B cell (primary cell): ENCODE results near the gene FIZ1. TPM values are rescaled to one million over a fixed set of nuclear protein-coding genes. Genes with fewer than 3 reads are reported as not detected.

Source experiments
- ATAC-seq: fragments of 200-7000 bp; cut with Tn5 transposase; one replicate; pipeline ENCODE4 v1.10.0; 2021; ENCODE audit warnings: low read depth, mild to moderate bottlenecking, moderate number of reproducible peaks, moderate library complexity
- CTCF ChIA-PET: fragments of 350-600 bp; sonication (Branson Sonifier 250); formaldehyde crosslinking; loops from one replicate; lab custom pipeline; 2021; ENCODE audit warnings: antibody characterized with exemption, inconsistent platforms; lab: Charles Lee
- POLR2A ChIA-PET: fragments of 350-600 bp; sonication (Branson Sonifier 250); formaldehyde crosslinking; loops from one replicate; lab custom pipeline; 2021; ENCODE audit warnings: antibody characterized with exemption; lab: Charles Lee
- DNase-seq: peaks from one replicate; pipeline ENCODE4 v3.0.0; 2013
- H2AFZ ChIP-seq: 2 replicates; pipeline ENCODE4 v1.6.1; 2012; ENCODE audit warnings: mild to moderate bottlenecking, low read depth, low read length; ENCODE audit not compliant: insufficient read depth, poor library complexity, severe bottlenecking
- H3K27ac ChIP-seq, 2 donors: 1 replicate in 1 of 2; 2 replicates in 1 of 2; pipeline ENCODE4 v1.5.1; 2012 to 2013; ENCODE audit warnings: low read length in 2 of 2, mild to moderate bottlenecking in 2 of 2, moderate library complexity in 1 of 2
- H3K27me3 ChIP-seq, 4 experiments: fragments of 200-600 bp in 1 of 4; sonication (generic) in 1 of 4; replicated peaks in 1 of 4; 1 replicate in 2 of 4; 2 replicates in 2 of 4; pipeline versions ENCODE4 v1.6.1 to v1.7.0; 2013 to 2016; ENCODE audit warnings: low read length in 3 of 4, mild to moderate bottlenecking in 2 of 4, mixed read lengths in 1 of 4, moderate library complexity in 1 of 4; ENCODE audit not compliant: insufficient read depth in 4 of 4, control insufficient read depth in 3 of 4; ENCODE audit errors: control extremely low read depth in 1 of 4
- H3K36me3 ChIP-seq, 2 experiments: replicated peaks in 1 of 2; 1 replicate in 1 of 2; 2 replicates in 1 of 2; pipeline versions ENCODE4 v1.6.1 to v1.7.1; 2013; ENCODE audit warnings: low read length in 1 of 2; ENCODE audit not compliant: insufficient read depth in 2 of 2, control insufficient read depth in 1 of 2; ENCODE audit errors: control extremely low read depth in 1 of 2, extremely low read depth in 1 of 2
- H3K4me1 ChIP-seq, 2 donors: fragments of 200-600 bp in 1 of 2; sonication (generic) in 1 of 2; 1 replicate in 1 of 2; 2 replicates in 1 of 2; pipeline versions ENCODE4 v1.5.1 to v1.6.1; 2013 to 2017; ENCODE audit warnings: low read length in 2 of 2; ENCODE audit not compliant: control insufficient read depth in 2 of 2, insufficient read depth in 2 of 2
- H3K4me2 ChIP-seq: replicated peaks from 2 replicates; pipeline ENCODE3; 2012; ENCODE audit warnings: mild to moderate bottlenecking, low read depth, low read length; ENCODE audit not compliant: poor library complexity, severe bottlenecking
- H3K4me3 ChIP-seq, 5 experiments: fragments of 200-600 bp in 1 of 5; sonication (generic) in 1 of 5; 1 replicate in 3 of 5; 2 replicates in 2 of 5; pipeline versions ENCODE4 v1.5.1 to v1.7.0; 2011 to 2016; ENCODE audit warnings: low read length in 4 of 5, mild to moderate bottlenecking in 4 of 5, low read depth in 2 of 5, control low read depth in 1 of 5, moderate library complexity in 1 of 5; ENCODE audit not compliant: insufficient read depth in 1 of 5; ENCODE audit errors: control extremely low read depth in 1 of 5, extremely low read depth in 1 of 5
- H3K79me2 ChIP-seq: fragments of 200-600 bp; sonication (generic); one replicate; pipeline ENCODE4 v1.6.0; 2016; ENCODE audit warnings: low read length; ENCODE audit not compliant: control insufficient read depth, insufficient read depth
- H3K9ac ChIP-seq: fragments of 200-600 bp; sonication (generic); 2 replicates; pipeline ENCODE4 v1.6.1; 2017; ENCODE audit warnings: mild to moderate bottlenecking, low read length, moderate library complexity
- H3K9me3 ChIP-seq, 3 donors: one replicate each; pipeline versions ENCODE4 v1.6.1 to v1.7.1; 2013; ENCODE audit warnings: low read length in 2 of 3; ENCODE audit not compliant: control insufficient read depth in 2 of 3, insufficient read depth in 1 of 3; ENCODE audit errors: control extremely low read depth in 1 of 3
- H4K20me1 ChIP-seq: 2 replicates; pipeline ENCODE4 v1.6.0; 2012; ENCODE audit warnings: mild to moderate bottlenecking, low read length; ENCODE audit not compliant: insufficient read depth, control insufficient read depth, poor library complexity, severe bottlenecking
- H3K27ac Mint-ChIP-seq: one replicate; pipeline ENCODE4 v1.8.0; 2021; ENCODE audit warnings: mixed read lengths
- H3K27me3 Mint-ChIP-seq: one replicate; pipeline ENCODE4 v1.8.0; 2021; ENCODE audit warnings: mixed read lengths
- H3K4me1 Mint-ChIP-seq: one replicate; pipeline ENCODE4 v1.8.0; 2021; ENCODE audit warnings: mixed read lengths
- H3K4me3 Mint-ChIP-seq: one replicate; pipeline ENCODE4 v1.8.0; 2021; ENCODE audit warnings: mixed read lengths
- H3K9me3 Mint-ChIP-seq: one replicate; pipeline ENCODE4 v1.8.0; 2022; ENCODE audit warnings: mixed read lengths; ENCODE audit not compliant: insufficient read depth
- CTCF ChIP-seq: fragments of 200-600 bp; IDR thresholded peaks from one replicate; pipeline ENCODE4 v1.8.0; 2022; ENCODE audit warnings: antibody characterized with exemption, mild to moderate bottlenecking
- EZH2 ChIP-seq: IDR thresholded peaks from 2 replicates; pipeline ENCODE4 v1.6.1; 2012; ENCODE audit warnings: borderline replicate concordance, low read depth, mild to moderate bottlenecking, moderate library complexity, low read length; ENCODE audit not compliant: insufficient read depth, poor library complexity, severe bottlenecking
- WGBS: methylation state at CpG from one replicate; pipeline ENCODE4 v1.1.5; 2013; ENCODE audit warnings: missing lambda C conversion rate; ENCODE audit not compliant: insufficient coverage; 5-methylcytosine and 5-hydroxymethylcytosine counted together
- intact Hi-C: fragments of 100-400 bp; cut with micrococcal nuclease; formaldehyde crosslinking; loops from one replicate; pipeline ENCODE4 v1.10.0; 2022
- polyA plus RNA-seq: library from polyadenylated mRNA; depleted of rRNA; stranded (reverse); fragments of >200 nt; gene quantifications from 2 replicates; pipeline ENCODE4 v1.2.3, GENCODE V29; 2012
- total RNA-seq, 2 donors: library from RNA; stranded (reverse); fragments of 120-200 nt in 1 of 2; gene quantifications; 1 replicate in 1 of 2; 2 replicates in 1 of 2; pipeline versions ENCODE4 v1.2.3 to v1.2.4, GENCODE V29; 2013 to 2022

The FIZ1 gene
- total and polyA plus RNA-seq, 2 donors (not counting 1 experiment from before 2014, with no cell fraction given): 8.0 to 26.4 TPM

- H3K9me3 ChIP-seq: no peaks in the 10 kb centered on the region
- peaks cover 14% of the 10 kb centered on the region for H4K20me1 ChIP-seq
- H3K4me3 ChIP-seq: no peak overlapping the region
- H3K4me2 ChIP-seq: no peak overlapping the region
- WGBS: 96% methylated on average over 2 of the region's 7 CpGs
- TF ChIP-seq EZH2: no peak
- TF ChIP-seq CTCF: no peak
- H3K4me1 ChIP-seq: peaks cover 0 to 1% of the 10 kb centered on the region in 2 donors
- H3K27ac ChIP-seq: no peak overlapping the region
- CTCF ChIA-PET: interaction anchor here (0.6 to 3.0 kb wide), 3 partner anchors 12 to 83 kb away, joined by 4 to 18 read pairs (median 6); no protein-coding TSS in a partner anchor
- intact Hi-C loops: no loop called here
- peaks cover 18% of the 10 kb centered on the region for H3K79me2 ChIP-seq
- no peaks in the 10 kb centered on the region for H3K27me3 Mint-ChIP-seq
- no peak overlapping the region for H3K9ac ChIP-seq
- no peak for ATAC-seq
- peaks cover 0 to 21% of the 10 kb centered on the region in 2 experiments for H3K36me3 ChIP-seq
- DNase-seq: no peak
- H3K4me1 Mint-ChIP-seq: peaks cover 4% of the 10 kb centered on the region
- no peak overlapping the region for H2AFZ ChIP-seq
- no peaks in the 10 kb centered on the region for H3K9me3 Mint-ChIP-seq
- H3K27me3 ChIP-seq: no peaks in the 10 kb centered on the region
- H3K4me3 Mint-ChIP-seq: no peak overlapping the region
- POLR2A ChIA-PET: interaction anchor here (1.2 kb wide), 1 partner anchor 12 kb away, joined by 6 read pairs; the partner anchor contains the start of gene ZNF865
- H3K27ac Mint-ChIP-seq: no peak overlapping the region
These were observed 19.1 kb upstream of the FIZ1 start for GRCh38 chr19:55618426-55618825.

GRCh38 chr19:55617426-55617825 is 18.1 kb upstream of the FIZ1 start:
- Histone ChIP-seq H3K79me2 (peaks cover 22% of the 10 kb centered on the region), H4K20me1 (peaks cover 21% of the 10 kb centered on the region), H3K9ac (no peak overlapping the region), H3K9me3 (no peaks in the 10 kb centered on the region), H3K4me3 (no peak overlapping the region), H3K4me1 (peaks cover 4 to 6% of the 10 kb centered on the region in 2 donors), H3K27ac (no peak overlapping the region), H3K36me3 (peaks cover 0 to 21% of the 10 kb centered on the region in 2 experiments), H3K27me3 (no peaks in the 10 kb centered on the region), H3K4me2 (no peak overlapping the region), H2AFZ (no peak overlapping the region)
- ChIA-PET CTCF (interaction anchor here (0.9 to 3.0 kb wide), 3 partner anchors 11 to 476 kb away, joined by 3 to 18 read pairs (median 6); no protein-coding TSS in a partner anchor), POLR2A (interaction anchor here (0.5 to 1.2 kb wide), 2 partner anchors 11 to 17 kb away, joined by 3 to 6 read pairs; partner anchors contain the start of gene ZNF865)
- WGBS: 97% methylated on average over 6 of the region's 8 CpGs
- no peaks in the 10 kb centered on the region for H3K27me3 Mint-ChIP-seq
- no peak for DNase-seq
- TF ChIP-seq EZH2: no peak
- TF ChIP-seq CTCF: no peak
- H3K27ac Mint-ChIP-seq: peak overlapping the region; percentile 48
- intact Hi-C loops: no loop called here
- peaks cover 10% of the 10 kb centered on the region for H3K4me1 Mint-ChIP-seq
- H3K4me3 Mint-ChIP-seq: no peak overlapping the region
- ATAC-seq: no peak
- no peaks in the 10 kb centered on the region for H3K9me3 Mint-ChIP-seq
